HepG2 (cell line): ENCODE data around the gene MSI2. TPM values are rescaled to one million over a fixed set of nuclear protein-coding genes. Genes with fewer than 3 reads are reported as not detected.
A peak's percentile ranks its signal among the peaks of the same experiment; 100 is the strongest.

Experiments used
- CCDC6 ChIP-seq: sonication (generic); formaldehyde crosslinking; IDR thresholded peaks from 2 replicates; pipeline ENCODE4 v1.8.1; 2022; ENCODE audit warnings: mild to moderate bottlenecking, missing genetic modification reagents, moderate library complexity
- HMGA1 ChIP-seq: sonication (generic); formaldehyde crosslinking; conservative IDR thresholded peaks from 2 replicates; pipeline ENCODE4 v1.4.0; 2020; ENCODE audit warnings: missing genetic modification reagents
- HOXA3 ChIP-seq: sonication (generic); formaldehyde crosslinking; IDR thresholded peaks from 2 replicates; pipeline ENCODE4 v1.5.0; 2020; ENCODE audit warnings: missing genetic modification reagents
- IKZF4 ChIP-seq: sonication (generic); formaldehyde crosslinking; IDR thresholded peaks from 2 replicates; pipeline ENCODE4 v1.5.1; 2020; ENCODE audit warnings: borderline replicate concordance, mild to moderate bottlenecking, low read depth, missing genetic modification reagents; ENCODE audit errors: not compliant biosample characterization
- NCOA2 ChIP-seq: sonication (generic); formaldehyde crosslinking; IDR thresholded peaks from 2 replicates; pipeline ENCODE4 v1.8.0; 2022; ENCODE audit warnings: inconsistent platforms
- ZBTB7A ChIP-seq: sonication (generic); formaldehyde crosslinking; IDR thresholded peaks from 2 replicates; pipeline ENCODE4 v1.8.0; 2022; ENCODE audit warnings: mild to moderate bottlenecking, missing genetic modification reagents
- ZNF160 ChIP-seq: sonication (generic); formaldehyde crosslinking; IDR thresholded peaks from 2 replicates; pipeline ENCODE4 v1.8.0; 2022; ENCODE audit warnings: mild to moderate bottlenecking, inconsistent platforms, missing genetic modification reagents
- ZNF431 ChIP-seq: sonication (generic); formaldehyde crosslinking; IDR thresholded peaks from 2 replicates; pipeline ENCODE4 v1.9.0; 2022; ENCODE audit warnings: missing genetic modification reagents, low read depth, mild to moderate bottlenecking, borderline replicate concordance
- ZNF547 ChIP-seq: sonication (generic); formaldehyde crosslinking; IDR thresholded peaks from 2 replicates; pipeline ENCODE4 v1.5.1; 2020; ENCODE audit warnings: mild to moderate bottlenecking, missing genetic modification reagents
- ZNF709 ChIP-seq: sonication (generic); formaldehyde crosslinking; IDR thresholded peaks from 2 replicates; pipeline ENCODE4 v1.5.0; 2020; ENCODE audit warnings: mild to moderate bottlenecking, missing genetic modification reagents
- ZNF773 ChIP-seq: sonication (generic); formaldehyde crosslinking; IDR thresholded peaks from 2 replicates; pipeline ENCODE4 v1.4.0; 2020; ENCODE audit warnings: missing genetic modification reagents, borderline replicate concordance
- ZNF883 ChIP-seq: sonication (generic); formaldehyde crosslinking; IDR thresholded peaks from 2 replicates; pipeline ENCODE4 v1.5.1; 2020; ENCODE audit warnings: mild to moderate bottlenecking, missing genetic modification reagents; ENCODE audit errors: not compliant biosample characterization
- polyA plus RNA-seq, 8 experiments: library from polyadenylated mRNA; depleted of rRNA in 3 of 8; stranded (reverse) in 7 of 8; unstranded in 1 of 8; fragments of >200 nt; fragmentation: Illumina TruSeq in 4 of 8; extraction: Trizol in 4 of 8; gene quantifications; 2 replicates each; pipeline versions ENCODE4 v1.2.1 to v1.2.3, GENCODE V29; 2011 to 2016; ENCODE audit warnings: low read depth in 4 of 8, missing spikeins in 1 of 8, mixed read lengths in 1 of 8; ENCODE audit not compliant: insufficient read depth in 1 of 8
- total RNA-seq, 5 experiments: library from RNA; depleted of rRNA; stranded (reverse); fragments of >200 nt; fragmentation: Illumina TruSeq; extraction: Trizol; gene quantifications; 2 replicates each; pipeline ENCODE4 v1.2.3, GENCODE V29; 2016; ENCODE audit warnings: low read depth in 1 of 5
- TF ChIP-seq, protein P1 (sequence below): sonication (generic); formaldehyde crosslinking; IDR thresholded peaks from 2 replicates; pipeline ENCODE4 v1.4.0; 2020; ENCODE audit warnings: missing genetic modification reagents
- TF ChIP-seq, protein P2 (sequence below): sonication (generic); formaldehyde crosslinking; IDR thresholded peaks from 2 replicates; pipeline ENCODE4 v1.4.0; 2020; ENCODE audit warnings: mild to moderate bottlenecking, missing genetic modification reagents, borderline replicate concordance
- TF ChIP-seq, protein P3 (sequence below): sonication (generic); formaldehyde crosslinking; IDR thresholded peaks from 2 replicates; pipeline ENCODE4 v1.4.0; 2020; ENCODE audit warnings: missing genetic modification reagents, mild to moderate bottlenecking, borderline replicate concordance

MSI2 gene
- total and polyA plus RNA-seq, 2 of the 13 experiments (the other 11 are each of a cell fraction or from before 2014, with no cell fraction given): 77.5 to 78.4 TPM

DNA sequence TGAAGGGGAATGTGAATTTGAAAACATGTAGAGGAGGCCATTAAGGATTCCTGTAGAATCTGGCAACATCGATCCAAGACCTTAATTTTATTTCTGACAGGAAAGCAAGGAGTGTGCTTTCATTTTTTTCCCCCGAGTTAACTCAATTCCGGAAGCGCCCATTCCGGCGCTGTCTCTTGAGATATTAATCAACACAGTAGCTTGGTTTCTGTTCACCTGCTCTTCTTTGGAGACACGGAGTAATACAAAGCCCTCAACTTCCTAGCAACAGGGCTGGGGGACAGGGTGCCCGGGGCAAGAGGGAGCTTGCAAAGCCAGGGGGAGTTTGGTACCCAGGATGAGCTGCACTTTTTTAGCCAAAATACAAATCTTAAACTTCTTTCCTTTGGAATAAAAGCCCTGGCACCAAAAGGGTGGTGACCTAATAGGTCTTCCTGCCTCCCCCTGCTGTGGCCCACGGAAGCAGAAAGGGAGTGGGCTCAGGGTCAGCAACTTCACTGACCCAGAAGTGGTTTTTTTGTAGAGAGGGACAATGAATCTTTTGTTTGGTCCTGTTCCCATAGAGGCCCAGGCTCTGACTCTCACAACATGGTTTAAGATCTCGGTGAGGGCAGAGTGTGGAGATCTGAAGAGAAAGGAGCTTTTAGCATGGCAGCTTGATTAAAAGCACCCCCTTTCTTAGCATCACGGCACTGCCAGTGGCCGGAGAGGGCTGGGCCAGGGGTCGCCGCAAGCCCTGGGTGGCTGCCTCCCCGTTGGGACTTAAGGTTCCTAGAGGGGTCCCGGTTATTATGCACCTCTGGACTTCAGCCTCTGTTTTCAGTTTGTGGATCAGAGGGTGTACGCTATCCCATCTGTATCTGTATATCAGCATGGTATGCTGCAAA, 281.4 kb downstream of the MSI2 start (continued):
- TF ChIP-seq, protein P1, sequence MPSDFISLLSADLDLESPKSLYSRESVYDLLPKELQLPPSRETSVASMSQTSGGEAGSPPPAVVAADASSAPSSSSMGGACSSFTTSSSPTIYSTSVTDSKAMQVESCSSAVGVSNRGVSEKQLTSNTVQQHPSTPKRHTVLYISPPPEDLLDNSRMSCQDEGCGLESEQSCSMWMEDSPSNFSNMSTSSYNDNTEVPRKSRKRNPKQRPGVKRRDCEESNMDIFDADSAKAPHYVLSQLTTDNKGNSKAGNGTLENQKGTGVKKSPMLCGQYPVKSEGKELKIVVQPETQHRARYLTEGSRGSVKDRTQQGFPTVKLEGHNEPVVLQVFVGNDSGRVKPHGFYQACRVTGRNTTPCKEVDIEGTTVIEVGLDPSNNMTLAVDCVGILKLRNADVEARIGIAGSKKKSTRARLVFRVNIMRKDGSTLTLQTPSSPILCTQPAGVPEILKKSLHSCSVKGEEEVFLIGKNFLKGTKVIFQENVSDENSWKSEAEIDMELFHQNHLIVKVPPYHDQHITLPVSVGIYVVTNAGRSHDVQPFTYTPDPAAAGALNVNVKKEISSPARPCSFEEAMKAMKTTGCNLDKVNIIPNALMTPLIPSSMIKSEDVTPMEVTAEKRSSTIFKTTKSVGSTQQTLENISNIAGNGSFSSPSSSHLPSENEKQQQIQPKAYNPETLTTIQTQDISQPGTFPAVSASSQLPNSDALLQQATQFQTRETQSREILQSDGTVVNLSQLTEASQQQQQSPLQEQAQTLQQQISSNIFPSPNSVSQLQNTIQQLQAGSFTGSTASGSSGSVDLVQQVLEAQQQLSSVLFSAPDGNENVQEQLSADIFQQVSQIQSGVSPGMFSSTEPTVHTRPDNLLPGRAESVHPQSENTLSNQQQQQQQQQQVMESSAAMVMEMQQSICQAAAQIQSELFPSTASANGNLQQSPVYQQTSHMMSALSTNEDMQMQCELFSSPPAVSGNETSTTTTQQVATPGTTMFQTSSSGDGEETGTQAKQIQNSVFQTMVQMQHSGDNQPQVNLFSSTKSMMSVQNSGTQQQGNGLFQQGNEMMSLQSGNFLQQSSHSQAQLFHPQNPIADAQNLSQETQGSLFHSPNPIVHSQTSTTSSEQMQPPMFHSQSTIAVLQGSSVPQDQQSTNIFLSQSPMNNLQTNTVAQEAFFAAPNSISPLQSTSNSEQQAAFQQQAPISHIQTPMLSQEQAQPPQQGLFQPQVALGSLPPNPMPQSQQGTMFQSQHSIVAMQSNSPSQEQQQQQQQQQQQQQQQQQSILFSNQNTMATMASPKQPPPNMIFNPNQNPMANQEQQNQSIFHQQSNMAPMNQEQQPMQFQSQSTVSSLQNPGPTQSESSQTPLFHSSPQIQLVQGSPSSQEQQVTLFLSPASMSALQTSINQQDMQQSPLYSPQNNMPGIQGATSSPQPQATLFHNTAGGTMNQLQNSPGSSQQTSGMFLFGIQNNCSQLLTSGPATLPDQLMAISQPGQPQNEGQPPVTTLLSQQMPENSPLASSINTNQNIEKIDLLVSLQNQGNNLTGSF (CRISPR knock-in tag): no peak
- peak; percentile 24 for TF ChIP-seq ZNF883 (CRISPR knock-in tag)
- TF ChIP-seq IKZF4 (CRISPR knock-in tag): no peak
- no peak for TF ChIP-seq ZNF773 (CRISPR knock-in tag)
- TF ChIP-seq HOXA3 (CRISPR knock-in tag): peak; percentile 62
- TF ChIP-seq ZNF160 (CRISPR knock-in tag): no peak
- peak; percentile 45; the same call in 1 of the 2 replicates for TF ChIP-seq ZNF709 (CRISPR knock-in tag)
- TF ChIP-seq ZNF547 (CRISPR knock-in tag): peak; percentile 58; the same call in 1 of the 2 replicates
- peak; percentile 54 for TF ChIP-seq NCOA2 (CRISPR knock-in tag)
- TF ChIP-seq, protein P2, sequence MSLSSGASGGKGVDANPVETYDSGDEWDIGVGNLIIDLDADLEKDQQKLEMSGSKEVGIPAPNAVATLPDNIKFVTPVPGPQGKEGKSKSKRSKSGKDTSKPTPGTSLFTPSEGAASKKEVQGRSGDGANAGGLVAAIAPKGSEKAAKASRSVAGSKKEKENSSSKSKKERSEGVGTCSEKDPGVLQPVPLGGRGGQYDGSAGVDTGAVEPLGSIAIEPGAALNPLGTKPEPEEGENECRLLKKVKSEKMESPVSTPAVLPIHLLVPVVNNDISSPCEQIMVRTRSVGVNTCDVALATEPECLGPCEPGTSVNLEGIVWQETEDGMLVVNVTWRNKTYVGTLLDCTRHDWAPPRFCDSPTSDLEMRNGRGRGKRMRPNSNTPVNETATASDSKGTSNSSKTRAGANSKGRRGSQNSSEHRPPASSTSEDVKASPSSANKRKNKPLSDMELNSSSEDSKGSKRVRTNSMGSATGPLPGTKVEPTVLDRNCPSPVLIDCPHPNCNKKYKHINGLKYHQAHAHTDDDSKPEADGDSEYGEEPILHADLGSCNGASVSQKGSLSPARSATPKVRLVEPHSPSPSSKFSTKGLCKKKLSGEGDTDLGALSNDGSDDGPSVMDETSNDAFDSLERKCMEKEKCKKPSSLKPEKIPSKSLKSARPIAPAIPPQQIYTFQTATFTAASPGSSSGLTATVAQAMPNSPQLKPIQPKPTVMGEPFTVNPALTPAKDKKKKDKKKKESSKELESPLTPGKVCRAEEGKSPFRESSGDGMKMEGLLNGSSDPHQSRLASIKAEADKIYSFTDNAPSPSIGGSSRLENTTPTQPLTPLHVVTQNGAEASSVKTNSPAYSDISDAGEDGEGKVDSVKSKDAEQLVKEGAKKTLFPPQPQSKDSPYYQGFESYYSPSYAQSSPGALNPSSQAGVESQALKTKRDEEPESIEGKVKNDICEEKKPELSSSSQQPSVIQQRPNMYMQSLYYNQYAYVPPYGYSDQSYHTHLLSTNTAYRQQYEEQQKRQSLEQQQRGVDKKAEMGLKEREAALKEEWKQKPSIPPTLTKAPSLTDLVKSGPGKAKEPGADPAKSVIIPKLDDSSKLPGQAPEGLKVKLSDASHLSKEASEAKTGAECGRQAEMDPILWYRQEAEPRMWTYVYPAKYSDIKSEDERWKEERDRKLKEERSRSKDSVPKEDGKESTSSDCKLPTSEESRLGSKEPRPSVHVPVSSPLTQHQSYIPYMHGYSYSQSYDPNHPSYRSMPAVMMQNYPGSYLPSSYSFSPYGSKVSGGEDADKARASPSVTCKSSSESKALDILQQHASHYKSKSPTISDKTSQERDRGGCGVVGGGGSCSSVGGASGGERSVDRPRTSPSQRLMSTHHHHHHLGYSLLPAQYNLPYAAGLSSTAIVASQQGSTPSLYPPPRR (CRISPR knock-in tag): no peak; the same call in 1 of the 2 replicates
- TF ChIP-seq HMGA1: no peak
- TF ChIP-seq CCDC6 (CRISPR knock-in tag): peak; percentile 38; the same call in 1 of the 2 replicates
- peak; percentile 82; the same call in 1 of the 2 replicates for TF ChIP-seq ZBTB7A (CRISPR knock-in tag)
- TF ChIP-seq ZNF431 (CRISPR knock-in tag): no peak
- TF ChIP-seq, protein P3, sequence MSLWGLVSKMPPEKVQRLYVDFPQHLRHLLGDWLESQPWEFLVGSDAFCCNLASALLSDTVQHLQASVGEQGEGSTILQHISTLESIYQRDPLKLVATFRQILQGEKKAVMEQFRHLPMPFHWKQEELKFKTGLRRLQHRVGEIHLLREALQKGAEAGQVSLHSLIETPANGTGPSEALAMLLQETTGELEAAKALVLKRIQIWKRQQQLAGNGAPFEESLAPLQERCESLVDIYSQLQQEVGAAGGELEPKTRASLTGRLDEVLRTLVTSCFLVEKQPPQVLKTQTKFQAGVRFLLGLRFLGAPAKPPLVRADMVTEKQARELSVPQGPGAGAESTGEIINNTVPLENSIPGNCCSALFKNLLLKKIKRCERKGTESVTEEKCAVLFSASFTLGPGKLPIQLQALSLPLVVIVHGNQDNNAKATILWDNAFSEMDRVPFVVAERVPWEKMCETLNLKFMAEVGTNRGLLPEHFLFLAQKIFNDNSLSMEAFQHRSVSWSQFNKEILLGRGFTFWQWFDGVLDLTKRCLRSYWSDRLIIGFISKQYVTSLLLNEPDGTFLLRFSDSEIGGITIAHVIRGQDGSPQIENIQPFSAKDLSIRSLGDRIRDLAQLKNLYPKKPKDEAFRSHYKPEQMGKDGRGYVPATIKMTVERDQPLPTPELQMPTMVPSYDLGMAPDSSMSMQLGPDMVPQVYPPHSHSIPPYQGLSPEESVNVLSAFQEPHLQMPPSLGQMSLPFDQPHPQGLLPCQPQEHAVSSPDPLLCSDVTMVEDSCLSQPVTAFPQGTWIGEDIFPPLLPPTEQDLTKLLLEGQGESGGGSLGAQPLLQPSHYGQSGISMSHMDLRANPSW (CRISPR knock-in tag): 0 out of 2 replicates have a peak, but pooled peaks have one; percentile 52
